MM.1S (cell line): Measurements from ENCODE around the gene ANKRD44.

Experiments used
- DNase-seq: peaks from one replicate; pipeline ENCODE4 v3.0.0-alpha.2; 2015
- H2AFZ ChIP-seq: fragments of 300-600 bp; sonication (generic); 2 replicates; pipeline ENCODE4 v1.6.0; 2016; ENCODE audit warnings: antibody characterized with exemption, low read length
- H3F3A ChIP-seq: fragments of 300-600 bp; sonication (generic); 2 replicates; pipeline ENCODE4 v1.6.1; 2016; ENCODE audit warnings: mild to moderate bottlenecking, antibody characterized with exemption, low read length, moderate library complexity, mixed read lengths; ENCODE audit not compliant: insufficient read depth
- H3K27ac ChIP-seq: fragments of 300-600 bp; sonication (generic); 2 replicates; pipeline ENCODE4 v1.5.1; 2016; ENCODE audit warnings: mild to moderate bottlenecking, low read length
- H3K27me3 ChIP-seq: fragments of 300-600 bp; sonication (generic); replicated peaks from 2 replicates; pipeline ENCODE4 v1.6.0; 2016; ENCODE audit warnings: low read length; ENCODE audit not compliant: insufficient read depth
- H3K36me3 ChIP-seq: fragments of 300-600 bp; sonication (generic); replicated peaks from 2 replicates; pipeline ENCODE4 v1.6.1; 2016; ENCODE audit warnings: mild to moderate bottlenecking, low read length, mixed read lengths; ENCODE audit not compliant: insufficient read depth
- H3K4me1 ChIP-seq: fragments of 300-600 bp; sonication (generic); 2 replicates; pipeline ENCODE4 v1.6.1; 2016; ENCODE audit warnings: low read length, mixed read lengths
- H3K4me2 ChIP-seq: fragments of 300-600 bp; sonication (generic); 2 replicates; pipeline ENCODE4 v1.6.0; 2016; ENCODE audit warnings: low read depth, low read length
- H3K4me3 ChIP-seq: fragments of 300-600 bp; sonication (generic); 2 replicates; pipeline ENCODE4 v1.5.1; 2016; ENCODE audit warnings: low read length, mixed read lengths
- H3K79me2 ChIP-seq: fragments of 300-600 bp; sonication (generic); 2 replicates; pipeline ENCODE4 v1.6.1; 2016; ENCODE audit warnings: mixed run types, low read length, mixed read lengths
- H3K9ac ChIP-seq: fragments of 300-600 bp; sonication (generic); 2 replicates; pipeline ENCODE4 v1.6.1; 2016; ENCODE audit warnings: low read length, mixed read lengths
- H3K9me2 ChIP-seq: fragments of 300-600 bp; sonication (generic); replicated peaks from 2 replicates; pipeline ENCODE4 v1.6.1; 2016; ENCODE audit warnings: mild to moderate bottlenecking, low read length, mixed read lengths; ENCODE audit not compliant: insufficient read depth
- H3K9me3 ChIP-seq: fragments of 300-600 bp; sonication (generic); replicated peaks from 2 replicates; pipeline ENCODE4 v1.6.1; 2016; ENCODE audit warnings: mild to moderate bottlenecking, low read length, mixed read lengths; ENCODE audit not compliant: insufficient read depth
- H4K20me1 ChIP-seq: fragments of 300-600 bp; sonication (generic); 2 replicates; pipeline ENCODE4 v1.6.1; 2016; ENCODE audit warnings: mild to moderate bottlenecking, low read length, moderate library complexity, mixed read lengths; ENCODE audit not compliant: insufficient read depth
- CTCF ChIP-seq: fragments of 300-600 bp; sonication (generic); IDR thresholded peaks from 2 replicates; pipeline ENCODE4 v1.5.1; 2016; ENCODE audit warnings: antibody characterized with exemption, low read length, mixed read lengths
- EZH2 ChIP-seq: fragments of 300-600 bp; sonication (generic); optimal IDR thresholded peaks from 2 replicates; pipeline ENCODE3; 2017; ENCODE audit warnings: low read depth, mild to moderate bottlenecking, antibody characterized with exemption, low read length, mixed read lengths
- EZH2phosphoT487 ChIP-seq: fragments of 300-600 bp; sonication (generic); IDR thresholded peaks from 2 replicates; pipeline ENCODE4 v1.6.1; 2018; ENCODE audit warnings: antibody characterized with exemption, low read length

The ANKRD44 gene

GRCh38 chr2:197250084-197250397 is 60.5 kb downstream of the ANKRD44 start:
- Histone ChIP-seq H3K9me2 (no peaks in the 10 kb centered on the region), H3F3A (peaks cover 3% of the 10 kb centered on the region), H3K79me2 (peaks cover 82% of the 10 kb centered on the region), H3K4me3 (no peak overlapping the region), H3K4me2 (no peak overlapping the region), H3K4me1 (peaks cover 9% of the 10 kb centered on the region), H3K9me3 (no peaks in the 10 kb centered on the region), H3K36me3 (no peaks in the 10 kb centered on the region), H3K27me3 (no peaks in the 10 kb centered on the region), H2AFZ (no peak overlapping the region), H3K9ac (no peak overlapping the region), H4K20me1 (no peaks in the 10 kb centered on the region), H3K27ac (no peak overlapping the region)
- no peak for DNase-seq
- no peak for TF ChIP-seq CTCF
- TF ChIP-seq EZH2 = no peak
- no peak for TF ChIP-seq EZH2phosphoT487

GRCh38 chr2:197249381-197250083 is 61.0 kb downstream of the ANKRD44 start:
- Histone ChIP-seq H3K9ac (no peak overlapping the region), H3K9me2 (no peaks in the 10 kb centered on the region), H3K9me3 (no peaks in the 10 kb centered on the region), H3K27me3 (no peaks in the 10 kb centered on the region), H3K4me3 (no peak overlapping the region), H3F3A (no peaks in the 10 kb centered on the region), H3K36me3 (no peaks in the 10 kb centered on the region), H3K4me1 (0 out of 2 replicates have a peak, but pooled peaks cover 4% of the 10 kb centered on the region), H3K79me2 (peaks cover 79% of the 10 kb centered on the region), H4K20me1 (no peaks in the 10 kb centered on the region), H3K4me2 (no peak overlapping the region), H2AFZ (no peak overlapping the region), H3K27ac (no peak overlapping the region)
- TF ChIP-seq EZH2phosphoT487 = no peak
- TF ChIP-seq EZH2 = no peak
- TF ChIP-seq CTCF = no peak
- DNase-seq = no peak

- peaks cover 13% of the 10 kb centered on the region for H3K4me1 ChIP-seq
- no peak for DNase-seq
- TF ChIP-seq EZH2phosphoT487 (no peak), EZH2 (no peak), CTCF (no peak)
- H3K9me2 ChIP-seq = no peaks in the 10 kb centered on the region
- H3K36me3 ChIP-seq = no peaks in the 10 kb centered on the region
- H3K27me3 ChIP-seq = no peaks in the 10 kb centered on the region
- H3K9ac ChIP-seq = no peak overlapping the region
- no peak overlapping the region for H2AFZ ChIP-seq
- no peaks in the 10 kb centered on the region for H3K9me3 ChIP-seq
- no peak overlapping the region for H3K4me2 ChIP-seq
- H3K27ac ChIP-seq = no peak overlapping the region
- peaks cover 79% of the 10 kb centered on the region for H3K79me2 ChIP-seq
- H3F3A ChIP-seq = no peaks in the 10 kb centered on the region
- H4K20me1 ChIP-seq = no peaks in the 10 kb centered on the region
- no peak overlapping the region for H3K4me3 ChIP-seq
These were observed 62.0 kb downstream of the ANKRD44 start for GRCh38 chr2:197248623-197249022.
